ENCODE data around the gene WNK2. TPM values are rescaled to one million over a fixed set of nuclear protein-coding genes. Genes with fewer than 3 reads are reported as not detected.

Gene WNK2
- total and polyA plus RNA-seq, 2 donors (not counting 3 experiments of a cell fraction or from before 2014, with no cell fraction given), result not detected

- H3K9ac ChIP-seq (replicated peaks; ENCODE audit: extremely low read depth, insufficient read depth, low read length), result no peak overlapping the region
- no peaks in the 10 kb centered on the region for H3K4me1 ChIP-seq (ENCODE audit: control insufficient read depth, extremely low read depth, insufficient read depth, low read length)
- H2AFZ ChIP-seq (ENCODE audit: low read depth, low read length), result no peak overlapping the region
- POLR2A ChIA-PET, result no interaction called here
- CTCF ChIA-PET, result no interaction called here
- TF ChIP-seq JUN (IDR thresholded peaks at IDR 0.05; ENCODE audit: borderline replicate concordance, insufficient read depth, insufficient read length, low read depth) (no peak), MYC (IDR thresholded peaks at IDR 0.05; ENCODE audit: low read depth, low read length) (no peak), GATA2 (IDR thresholded peaks at IDR 0.05; ENCODE audit: insufficient read depth, insufficient read length, low read depth, low read length) (no peak), CTCF (IDR thresholded peaks at IDR 0.05; ENCODE audit: extremely low read depth in 1 of 2, insufficient read depth in 1 of 2, low read depth in 1 of 2, low read length in 2 of 2) (no peak), POLR2AphosphoS5 (IDR thresholded peaks at IDR 0.05; ENCODE audit: insufficient read depth, low read depth, low read length) (no peak), POLR2A (IDR thresholded peaks at IDR 0.05; ENCODE audit: low read depth, low read length) (no peak), FOS (IDR thresholded peaks at IDR 0.05; ENCODE audit: borderline replicate concordance, insufficient read depth, low read length) (no peak), EZH2 (IDR thresholded peaks at IDR 0.05; ENCODE audit: borderline replicate concordance, low read depth, low read length, severe bottlenecking) (no peak)
- TF ChIP-seq, protein P1, sequence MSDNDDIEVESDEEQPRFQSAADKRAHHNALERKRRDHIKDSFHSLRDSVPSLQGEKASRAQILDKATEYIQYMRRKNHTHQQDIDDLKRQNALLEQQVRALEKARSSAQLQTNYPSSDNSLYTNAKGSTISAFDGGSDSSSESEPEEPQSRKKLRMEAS (IDR thresholded peaks at IDR 0.05; ENCODE audit: insufficient read depth, insufficient read length), result no peak
- no peaks in the 10 kb centered on the region for H3K27me3 ChIP-seq (ENCODE audit: control insufficient read depth in 2 of 2, insufficient read depth in 2 of 2, low read length in 2 of 2)
- H3K36me3 ChIP-seq (ENCODE audit: control insufficient read depth in 2 of 2, extremely low read depth in 1 of 2, insufficient read depth in 2 of 2, low read length in 2 of 2), result no peaks in the 10 kb centered on the region
- no peak for FAIRE-seq
- H3K27ac ChIP-seq (ENCODE audit: insufficient read depth, low read depth, low read length), result no peak overlapping the region
- intact Hi-C loops (cut with micrococcal nuclease) (no loop called here), dilution Hi-C loops (cut with MboI; ENCODE audit: extremely low pct_ligation_motif_present, low sequenced_read_pairs) (no loop called here)
- H3K9me3 ChIP-seq (replicated peaks; ENCODE audit: control insufficient read depth, insufficient read depth, low read length), result no peaks in the 10 kb centered on the region
- no peaks in the 10 kb centered on the region for H3K79me2 ChIP-seq (ENCODE audit: control insufficient read depth, insufficient read depth, low read length)
- no TSS peak for BruUV-seq (replicated peaks)
- H4K20me1 ChIP-seq (replicated peaks; ENCODE audit: control insufficient read depth, extremely low read depth, insufficient read depth, low read length), result no peaks in the 10 kb centered on the region
- no peaks in the 10 kb centered on the region for H3K9me1 ChIP-seq (replicated peaks; ENCODE audit: control insufficient read depth, extremely low read depth, insufficient read depth, low read length)
- DNase-seq (ENCODE audit: low read depth, low spot score), result no peak
- no peak overlapping the region for H3K4me3 ChIP-seq (replicated peaks in 1 of 3; ENCODE audit: insufficient read depth in 1 of 3, low read depth in 1 of 3, low read length in 3 of 3)
- H3K4me2 ChIP-seq (ENCODE audit: insufficient read depth, low read length), result no peak overlapping the region
Observed at GRCh38 chr9:93294011-93294410, 110.1 kb downstream of the WNK2 start.

Data from endothelial cell of umbilical vein (primary cell).